Body of pancreas (tissue), 4 donors: ENCODE results near the gene OR5M3.

Experiments
- POLR2A ChIP-seq, 3 donors: fragments of 450-650 bp; IDR thresholded peaks; one replicate each; pipeline ENCODE4 v1.6.1; 2016; ENCODE audit warnings: antibody characterized with exemption in 3 of 3, mild to moderate bottlenecking in 2 of 3
- TF ChIP-seq, protein P1 (sequence below), 7 experiments: fragments of 450-650 bp in 4 of 7; fragments of 200-600 bp in 3 of 7; sonication (generic) in 3 of 7; IDR thresholded peaks; one replicate each; pipeline ENCODE4 v1.5.1; 2016 to 2019; ENCODE audit warnings: antibody characterized with exemption in 7 of 7

GRCh38 chr11:56457076-56457475, 16.1 kb downstream of the OR5M3 start:
- TF ChIP-seq, protein P1, sequence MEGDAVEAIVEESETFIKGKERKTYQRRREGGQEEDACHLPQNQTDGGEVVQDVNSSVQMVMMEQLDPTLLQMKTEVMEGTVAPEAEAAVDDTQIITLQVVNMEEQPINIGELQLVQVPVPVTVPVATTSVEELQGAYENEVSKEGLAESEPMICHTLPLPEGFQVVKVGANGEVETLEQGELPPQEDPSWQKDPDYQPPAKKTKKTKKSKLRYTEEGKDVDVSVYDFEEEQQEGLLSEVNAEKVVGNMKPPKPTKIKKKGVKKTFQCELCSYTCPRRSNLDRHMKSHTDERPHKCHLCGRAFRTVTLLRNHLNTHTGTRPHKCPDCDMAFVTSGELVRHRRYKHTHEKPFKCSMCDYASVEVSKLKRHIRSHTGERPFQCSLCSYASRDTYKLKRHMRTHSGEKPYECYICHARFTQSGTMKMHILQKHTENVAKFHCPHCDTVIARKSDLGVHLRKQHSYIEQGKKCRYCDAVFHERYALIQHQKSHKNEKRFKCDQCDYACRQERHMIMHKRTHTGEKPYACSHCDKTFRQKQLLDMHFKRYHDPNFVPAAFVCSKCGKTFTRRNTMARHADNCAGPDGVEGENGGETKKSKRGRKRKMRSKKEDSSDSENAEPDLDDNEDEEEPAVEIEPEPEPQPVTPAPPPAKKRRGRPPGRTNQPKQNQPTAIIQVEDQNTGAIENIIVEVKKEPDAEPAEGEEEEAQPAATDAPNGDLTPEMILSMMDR (IDR thresholded peaks at IDR 0.05) = no peak
- TF ChIP-seq POLR2A (IDR thresholded peaks at IDR 0.05) = no peak
